H9 (cell line): ENCODE results near the gene ATXN1L. TPM values are rescaled to one million over a fixed set of nuclear protein-coding genes. Genes with fewer than 3 reads are reported as not detected.
A peak's percentile ranks its signal among the peaks of the same experiment; 100 is the strongest.

Source experiments
- DNase-seq: peaks from one replicate; pipeline ENCODE4 v3.0.0-alpha.2; 2017
- H2AFZ ChIP-seq: one replicate; pipeline ENCODE4 v1.6.1; 2013; ENCODE audit warnings: mild to moderate bottlenecking, low read length, control low read depth, moderate library complexity
- H2AK5ac ChIP-seq: 2 replicates; pipeline ENCODE4 v1.6.1; 2013; ENCODE audit warnings: low read length, control low read depth, mixed read lengths; ENCODE audit not compliant: insufficient read length
- H2BK120ac ChIP-seq: one replicate; pipeline ENCODE4 v1.6.1; 2013; ENCODE audit warnings: low read depth, mild to moderate bottlenecking, low read length, control low read depth, inconsistent platforms; ENCODE audit not compliant: poor library complexity, severe bottlenecking
- H2BK12ac ChIP-seq: 2 replicates; pipeline ENCODE4 v1.6.1; 2013; ENCODE audit warnings: low read length, control low read depth, mixed read lengths, low read depth; ENCODE audit not compliant: insufficient read length
- H2BK15ac ChIP-seq: 2 replicates; pipeline ENCODE4 v1.6.1; 2013; ENCODE audit warnings: low read depth, low read length, control low read depth
- H2BK20ac ChIP-seq: one replicate; pipeline ENCODE4 v1.6.1; 2013; ENCODE audit warnings: low read depth, mild to moderate bottlenecking, low read length, control low read depth, inconsistent platforms; ENCODE audit not compliant: poor library complexity, severe bottlenecking
- H2BK5ac ChIP-seq: 2 replicates; pipeline ENCODE4 v1.6.1; 2013; ENCODE audit warnings: low read length, control low read depth, mixed read lengths; ENCODE audit not compliant: insufficient read length
- H3K14ac ChIP-seq: 2 replicates; pipeline ENCODE4 v1.6.1; 2013; ENCODE audit warnings: low read length, control low read depth; ENCODE audit not compliant: insufficient read depth
- H3K18ac ChIP-seq: 2 replicates; pipeline ENCODE4 v1.6.1; 2013; ENCODE audit warnings: low read depth, mild to moderate bottlenecking, mixed read lengths, low read length, control low read depth; ENCODE audit not compliant: insufficient read length
- H3K23ac ChIP-seq: 2 replicates; pipeline ENCODE4 v1.6.1; 2013; ENCODE audit warnings: low read length, control low read depth, mixed read lengths, low read depth; ENCODE audit not compliant: insufficient read length
- H3K23me2 ChIP-seq: 2 replicates; pipeline ENCODE4 v1.6.1; 2013; ENCODE audit warnings: low read depth, mild to moderate bottlenecking, mixed read lengths, low read length, control low read depth; ENCODE audit not compliant: insufficient read length, poor library complexity, severe bottlenecking
- H3K27ac ChIP-seq: 2 replicates; pipeline ENCODE4 v1.5.1; 2013; ENCODE audit warnings: low read length, control low read depth, mixed read lengths, low read depth; ENCODE audit not compliant: insufficient read length
- H3K27me3 ChIP-seq: 2 replicates; pipeline ENCODE4 v1.6.1; 2013; ENCODE audit warnings: low read length, control low read depth, inconsistent platforms; ENCODE audit not compliant: insufficient read depth
- H3K4ac ChIP-seq: 2 replicates; pipeline ENCODE4 v1.6.1; 2013; ENCODE audit warnings: low read depth, mild to moderate bottlenecking, control low read depth, inconsistent platforms, low read length, moderate library complexity
- H3K4me1 ChIP-seq: 2 replicates; pipeline ENCODE4 v1.6.1; 2013; ENCODE audit warnings: low read length, control low read depth, inconsistent platforms; ENCODE audit not compliant: insufficient read depth
- H3K4me2 ChIP-seq: 2 replicates; pipeline ENCODE4 v1.6.1; 2013; ENCODE audit warnings: low read length, control low read depth, mixed read lengths; ENCODE audit not compliant: insufficient read length, insufficient read depth
- H3K56ac ChIP-seq: 2 replicates; pipeline ENCODE4 v1.6.1; 2013; ENCODE audit warnings: low read depth, mild to moderate bottlenecking, mixed read lengths, low read length, control low read depth; ENCODE audit not compliant: insufficient read length
- H3K79me1 ChIP-seq: 2 replicates; pipeline ENCODE4 v1.6.1; 2013; ENCODE audit warnings: low read depth, mild to moderate bottlenecking, moderate library complexity, low read length, control low read depth, inconsistent platforms; ENCODE audit not compliant: insufficient read depth, poor library complexity, severe bottlenecking
- H3K79me2 ChIP-seq: 2 replicates; pipeline ENCODE4 v1.6.1; 2013; ENCODE audit warnings: low read length, control low read depth, inconsistent platforms; ENCODE audit not compliant: insufficient read depth
- H3K9ac ChIP-seq: 2 replicates; pipeline ENCODE4 v1.6.1; 2013; ENCODE audit warnings: low read length, control low read depth, mixed read lengths; ENCODE audit not compliant: insufficient read length; ENCODE audit errors: extremely low read depth
- H3K9me3 ChIP-seq: one replicate; pipeline ENCODE4 v1.6.1; 2013; ENCODE audit warnings: low read depth, low read length, inconsistent platforms; ENCODE audit not compliant: control insufficient read depth
- H3T11ph ChIP-seq: one replicate; pipeline ENCODE4 v1.6.1; 2013; ENCODE audit warnings: mild to moderate bottlenecking, low read length, control low read depth, inconsistent platforms
- H4K20me1 ChIP-seq: one replicate; pipeline ENCODE4 v1.6.1; 2013; ENCODE audit not compliant: control insufficient read depth, insufficient read length, insufficient read depth
- H4K5ac ChIP-seq: 2 replicates; pipeline ENCODE4 v1.6.1; 2013; ENCODE audit warnings: low read depth, mild to moderate bottlenecking, mixed read lengths, low read length, control low read depth; ENCODE audit not compliant: insufficient read length
- H4K8ac ChIP-seq: replicated peaks from 2 replicates; pipeline ENCODE4 v1.6.1; 2013; ENCODE audit warnings: low read length, control low read depth, mixed read lengths, low read depth; ENCODE audit not compliant: insufficient read length
- H4K91ac ChIP-seq: 2 replicates; pipeline ENCODE4 v1.6.1; 2013; ENCODE audit warnings: low read depth, mild to moderate bottlenecking, moderate library complexity, mixed read lengths, low read length, control low read depth; ENCODE audit not compliant: insufficient read length
- H3K27ac Mint-ChIP-seq, 3 experiments: 2 replicates in 2 of 3; 3 replicates in 1 of 3; pipeline ENCODE4 v1.8.0; 2020 to 2021; ENCODE audit warnings: mixed read lengths in 3 of 3, mild to moderate bottlenecking in 1 of 3, moderate library complexity in 1 of 3
- H3K27me3 Mint-ChIP-seq: 2 replicates; pipeline ENCODE4 v1.8.0; 2021; ENCODE audit warnings: low read depth, mild to moderate bottlenecking, moderate library complexity, mixed read lengths
- H3K36me3 Mint-ChIP-seq, 3 experiments: 2 replicates in 2 of 3; 3 replicates in 1 of 3; pipeline ENCODE4 v1.8.0; 2020 to 2021; ENCODE audit warnings: low read depth in 3 of 3, mixed read lengths in 3 of 3; ENCODE audit not compliant: insufficient read depth in 1 of 3
- H3K4me1 Mint-ChIP-seq, 2 experiments: 2 replicates each; pipeline ENCODE4 v1.8.0; 2020; ENCODE audit warnings: mixed read lengths in 2 of 2
- H3K4me3 Mint-ChIP-seq, 2 experiments: 2 replicates in 1 of 2; 3 replicates in 1 of 2; pipeline ENCODE4 v1.8.0; 2020 to 2021; ENCODE audit warnings: mild to moderate bottlenecking in 2 of 2, mixed read lengths in 2 of 2, moderate library complexity in 1 of 2
- H3K9me3 Mint-ChIP-seq, 2 experiments: 2 replicates in 1 of 2; 3 replicates in 1 of 2; pipeline ENCODE4 v1.8.0; 2020; ENCODE audit warnings: mild to moderate bottlenecking in 2 of 2, mixed read lengths in 2 of 2, moderate library complexity in 1 of 2
- CTCF ChIP-seq: fragments of 200-600 bp; sonication (generic); conservative IDR thresholded peaks from 3 replicates; pipeline ENCODE4 v1.8.0; 2021; ENCODE audit warnings: antibody characterized with exemption, mild to moderate bottlenecking
- WGBS: extraction: QIAGEN DNeasy Blood & Tissue Kit; methylation state at CpG from one replicate; pipeline ENCODE4 v1.1.7; 2013; ENCODE audit warnings: missing lambda C conversion rate, low lambda C conversion rate, mixed read lengths; ENCODE audit not compliant: insufficient read length; ENCODE audit errors: extremely low coverage; 5-methylcytosine and 5-hydroxymethylcytosine counted together
- total RNA-seq: library from RNA; stranded (reverse); gene quantifications from 2 replicates; pipeline ENCODE4 v1.2.1, GENCODE V29; 2021

The ATXN1L gene
- total RNA-seq, 1 experiment from 2014 or later, result 30.3 TPM

GRCh38 chr16:71855937-71856662 is 10.3 kb downstream of the ATXN1L start:
- H4K20me1 ChIP-seq, result no peaks in the 10 kb centered on the region

More at GRCh38 chr16:71855937-71856662, 10.3 kb downstream of the ATXN1L start:
- no peak overlapping the region for H3K23ac ChIP-seq
- DNase-seq, result no peak
- H3K9me3 Mint-ChIP-seq, result no peaks in the 10 kb centered on the region
- H3K18ac ChIP-seq, result no peak overlapping the region
- no peak overlapping the region for H2AFZ ChIP-seq
- H2BK12ac ChIP-seq, result no peak overlapping the region
- H4K5ac ChIP-seq, result no peak overlapping the region
- no peak overlapping the region for H4K8ac ChIP-seq
- no peak overlapping the region for H2AK5ac ChIP-seq
- no peak overlapping the region for H2BK120ac ChIP-seq
- no peak overlapping the region for H3K4me2 ChIP-seq
- no peaks in the 10 kb centered on the region for H3K4me1 Mint-ChIP-seq
- H3K9me3 ChIP-seq, result no peaks in the 10 kb centered on the region
- no peak overlapping the region for H3K4ac ChIP-seq
- no peaks in the 10 kb centered on the region for H3K4me1 ChIP-seq
- H3K9ac ChIP-seq, result no peak overlapping the region
- no peak overlapping the region for H2BK15ac ChIP-seq
- H3K23me2 ChIP-seq, result no peaks in the 10 kb centered on the region
- no peak overlapping the region for H3K27ac ChIP-seq
- H2BK5ac ChIP-seq, result no peak overlapping the region
- H3K79me1 ChIP-seq, result no peaks in the 10 kb centered on the region
- no peak overlapping the region for H4K91ac ChIP-seq
- H3K27me3 Mint-ChIP-seq, result no peaks in the 10 kb centered on the region
- H3K56ac ChIP-seq, result no peak overlapping the region
- TF ChIP-seq CTCF, result no peak
- H3K36me3 Mint-ChIP-seq, result peaks cover 10 to 48% (median 27%) of the 10 kb centered on the region in 3 experiments; a peak in 6 of 7 replicates
- no peak overlapping the region for H3K14ac ChIP-seq
- H3K27ac Mint-ChIP-seq, result peak overlapping the region in 1 of 3 experiments; percentile 19; a peak in 2 of 7 replicates
- no CpG with 5 or more reads among the region's 5 CpGs for WGBS
- no peaks in the 10 kb centered on the region for H3K27me3 ChIP-seq
- no peak overlapping the region for H3K4me3 Mint-ChIP-seq
- H3K79me2 ChIP-seq, result no peaks in the 10 kb centered on the region; the same call in 1 of the 2 replicates
- H2BK20ac ChIP-seq, result no peak overlapping the region
- H3T11ph ChIP-seq, result no peak overlapping the region
